M059J (cell line): ENCODE measurements around the gene ATPAF2. TPM values are rescaled to one million over a fixed set of nuclear protein-coding genes. Genes with fewer than 3 reads are reported as not detected.
A peak's percentile ranks its signal among the peaks of the same experiment; 100 is the strongest.

Source experiments
- DNase-seq: peaks from one replicate; pipeline ENCODE4 v3.0.0-alpha.2; 2012; ENCODE audit warnings: low read depth
- total RNA-seq: library from RNA; depleted of rRNA; stranded (reverse); fragments of >200 nt; shearing (Covaris generic); gene quantifications from 2 replicates; pipeline ENCODE4 v1.2.3, GENCODE V29; 2014; rRNA removed

Gene ATPAF2
- total RNA-seq: 12.3 and 14.4 TPM in 2 replicates

- DNase-seq: peak; percentile 98
These were observed at the start of gene ATPAF2, which contains the start of gene GID4 for GRCh38 chr17:18038861-18039534. Gene ATPAF2, minus strand, starts transcription at chr17:18039168. Its CDS starts 155 bp downstream, at chr17:18039013. Gene GID4, plus strand, starts transcription at chr17:18039408. Its CDS starts 57 bp downstream, at chr17:18039465.

- DNase-seq: peak; percentile 85
These were observed 48.9 kb upstream of the ATPAF2 start, which contains the start of gene DRG2 for GRCh38 chr17:18087610-18088491. Gene DRG2, plus strand, starts transcription at chr17:18087948. Its CDS starts 76 bp downstream, at chr17:18088024.

GRCh38 chr17:18084256-18084655 is 45.3 kb upstream of the ATPAF2 start:
- DNase-seq: no peak

GRCh38 chr17:18079543-18079942 is 40.6 kb upstream of the ATPAF2 start:
- DNase-seq: no peak

GRCh38 chr17:18076936-18077335 is 38.0 kb upstream of the ATPAF2 start:
- no peak for DNase-seq

GRCh38 chr17:18074566-18075272 is 35.8 kb upstream of the ATPAF2 start:
- DNase-seq: no peak

- no peak for DNase-seq
These were observed 32.8 kb upstream of the ATPAF2 start for GRCh38 chr17:18071751-18072150.

GRCh38 chr17:18070861-18071340 is 31.9 kb upstream of the ATPAF2 start:
- peak; percentile 60 for DNase-seq

- no peak for DNase-seq
These were observed 30.1 kb upstream of the ATPAF2 start for GRCh38 chr17:18069101-18069500.

- no peak for DNase-seq
These were observed 27.9 kb upstream of the ATPAF2 start for GRCh38 chr17:18066866-18067265.

GRCh38 chr17:18065546-18065945 is 26.6 kb upstream of the ATPAF2 start:
- no peak for DNase-seq

GRCh38 chr17:18064053-18064452 is 25.1 kb upstream of the ATPAF2 start:
- DNase-seq: no peak

- DNase-seq: no peak
These were observed 20.3 kb upstream of the ATPAF2 start for GRCh38 chr17:18059283-18059682.

GRCh38 chr17:18056214-18056613 is 17.2 kb upstream of the ATPAF2 start:
- no peak for DNase-seq

- DNase-seq: no peak
These were observed 16.6 kb upstream of the ATPAF2 start for GRCh38 chr17:18055597-18055996.

- no peak for DNase-seq
These were observed 6.9 kb upstream of the ATPAF2 start for GRCh38 chr17:18045691-18046350.

- no peak for DNase-seq
These were observed 5.6 kb upstream of the ATPAF2 start for GRCh38 chr17:18044609-18045008.

GRCh38 chr17:18043491-18043890 is 4.5 kb upstream of the ATPAF2 start:
- DNase-seq: peak; percentile 30

GRCh38 chr17:18042983-18043382 is 4.0 kb upstream of the ATPAF2 start:
- no peak for DNase-seq

- peak; percentile 34 for DNase-seq
These were observed 2.8 kb upstream of the ATPAF2 start for GRCh38 chr17:18041776-18042175.

- no peak for DNase-seq
These were observed 1.4 kb upstream of the ATPAF2 start for GRCh38 chr17:18040261-18040858.
